OCI-LY3 (cell line): ENCODE results near the gene GIPR.

Experiments used
- H2AFZ ChIP-seq: fragments of 200-600, 300-600 bp; shearing (Covaris generic); 2 replicates; pipeline ENCODE4 v1.6.0; 2014; ENCODE audit warnings: antibody characterized with exemption, low read depth, low read length
- H3K27ac ChIP-seq: fragments of 200-600, 300-600 bp; sonication (generic); 2 replicates; pipeline ENCODE4 v1.5.1; 2014; ENCODE audit warnings: mild to moderate bottlenecking, low read length, moderate library complexity, mixed read lengths
- H3K27me3 ChIP-seq: fragments of 200-600, 300-600 bp; sonication (generic); 2 replicates; pipeline ENCODE4 v1.6.1; 2014; ENCODE audit warnings: low read depth, low read length, mixed read lengths
- H3K36me3 ChIP-seq: fragments of 200-600, 300-600 bp; sonication (generic); replicated peaks from 2 replicates; pipeline ENCODE3; 2014; ENCODE audit warnings: low read depth, low read length, mixed read lengths
- H3K4me1 ChIP-seq: fragments of 300-600, 200-600 bp; sonication (generic); 2 replicates; pipeline ENCODE4 v1.6.1; 2014; ENCODE audit warnings: low read length, mixed read lengths
- H3K4me2 ChIP-seq: fragments of 200-600, 300-600 bp; sonication (generic); 2 replicates; pipeline ENCODE4 v1.6.1; 2014; ENCODE audit warnings: low read length, mixed read lengths
- H3K4me3 ChIP-seq: fragments of 300-600, 200-600 bp; sonication (generic); 2 replicates; pipeline ENCODE4 v1.5.1; 2014; ENCODE audit warnings: antibody characterized with exemption, mild to moderate bottlenecking, low read length, moderate library complexity
- H3K79me2 ChIP-seq: fragments of 300-600, 200-600 bp; shearing (Covaris generic); 2 replicates; pipeline ENCODE4 v1.6.1; 2014; ENCODE audit warnings: mild to moderate bottlenecking, low read length, mixed read lengths
- H3K9ac ChIP-seq: fragments of 300-600, 200-600 bp; shearing (Covaris generic); 2 replicates; pipeline ENCODE4 v1.6.0; 2014; ENCODE audit warnings: mild to moderate bottlenecking, low read length, moderate library complexity
- H3K9me3 ChIP-seq: fragments of 200-600, 300-600 bp; shearing (Covaris generic); 2 replicates; pipeline ENCODE4 v1.6.1; 2014; ENCODE audit warnings: low read length, mixed read lengths; ENCODE audit not compliant: insufficient read depth
- H4K20me1 ChIP-seq: fragments of 200-600, 300-600 bp; sonication (generic); 2 replicates; pipeline ENCODE4 v1.6.1; 2016; ENCODE audit warnings: low read length, mixed read lengths; ENCODE audit not compliant: insufficient read depth
- EZH2phosphoT487 ChIP-seq: fragments of 200-600 bp; shearing (Covaris generic); IDR thresholded peaks from 2 replicates; pipeline ENCODE4 v1.6.1; 2018; ENCODE audit warnings: antibody characterized with exemption, mixed run types, low read depth
- TF ChIP-seq, protein P1 (sequence below): fragments of 200-600, 300-600 bp; sonication (generic); IDR thresholded peaks from 2 replicates; pipeline ENCODE4 v1.5.1; 2014; ENCODE audit warnings: antibody characterized with exemption, low read length, low read depth

Gene GIPR

GRCh38 chr19:45645068-45645630 is 22.9 kb upstream of the GIPR start:
- H3K9ac ChIP-seq, result no peak overlapping the region
- peak overlapping the region; percentile 76 for H3K4me3 ChIP-seq
- H3K79me2 ChIP-seq, result no peaks in the 10 kb centered on the region; the same call in 1 of the 2 replicates
- H3K9me3 ChIP-seq, result no peaks in the 10 kb centered on the region
- no peak for TF ChIP-seq EZH2phosphoT487
- TF ChIP-seq, protein P1, sequence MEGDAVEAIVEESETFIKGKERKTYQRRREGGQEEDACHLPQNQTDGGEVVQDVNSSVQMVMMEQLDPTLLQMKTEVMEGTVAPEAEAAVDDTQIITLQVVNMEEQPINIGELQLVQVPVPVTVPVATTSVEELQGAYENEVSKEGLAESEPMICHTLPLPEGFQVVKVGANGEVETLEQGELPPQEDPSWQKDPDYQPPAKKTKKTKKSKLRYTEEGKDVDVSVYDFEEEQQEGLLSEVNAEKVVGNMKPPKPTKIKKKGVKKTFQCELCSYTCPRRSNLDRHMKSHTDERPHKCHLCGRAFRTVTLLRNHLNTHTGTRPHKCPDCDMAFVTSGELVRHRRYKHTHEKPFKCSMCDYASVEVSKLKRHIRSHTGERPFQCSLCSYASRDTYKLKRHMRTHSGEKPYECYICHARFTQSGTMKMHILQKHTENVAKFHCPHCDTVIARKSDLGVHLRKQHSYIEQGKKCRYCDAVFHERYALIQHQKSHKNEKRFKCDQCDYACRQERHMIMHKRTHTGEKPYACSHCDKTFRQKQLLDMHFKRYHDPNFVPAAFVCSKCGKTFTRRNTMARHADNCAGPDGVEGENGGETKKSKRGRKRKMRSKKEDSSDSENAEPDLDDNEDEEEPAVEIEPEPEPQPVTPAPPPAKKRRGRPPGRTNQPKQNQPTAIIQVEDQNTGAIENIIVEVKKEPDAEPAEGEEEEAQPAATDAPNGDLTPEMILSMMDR, result no peak
- no peaks in the 10 kb centered on the region for H4K20me1 ChIP-seq
- H3K4me1 ChIP-seq, result peaks cover 27% of the 10 kb centered on the region
- peak overlapping the region; percentile 74 for H3K4me2 ChIP-seq
- H3K36me3 ChIP-seq, result no peaks in the 10 kb centered on the region
- no peak overlapping the region for H3K27ac ChIP-seq
- H3K27me3 ChIP-seq, result no peaks in the 10 kb centered on the region
- H2AFZ ChIP-seq, result no peak overlapping the region

DNA sequence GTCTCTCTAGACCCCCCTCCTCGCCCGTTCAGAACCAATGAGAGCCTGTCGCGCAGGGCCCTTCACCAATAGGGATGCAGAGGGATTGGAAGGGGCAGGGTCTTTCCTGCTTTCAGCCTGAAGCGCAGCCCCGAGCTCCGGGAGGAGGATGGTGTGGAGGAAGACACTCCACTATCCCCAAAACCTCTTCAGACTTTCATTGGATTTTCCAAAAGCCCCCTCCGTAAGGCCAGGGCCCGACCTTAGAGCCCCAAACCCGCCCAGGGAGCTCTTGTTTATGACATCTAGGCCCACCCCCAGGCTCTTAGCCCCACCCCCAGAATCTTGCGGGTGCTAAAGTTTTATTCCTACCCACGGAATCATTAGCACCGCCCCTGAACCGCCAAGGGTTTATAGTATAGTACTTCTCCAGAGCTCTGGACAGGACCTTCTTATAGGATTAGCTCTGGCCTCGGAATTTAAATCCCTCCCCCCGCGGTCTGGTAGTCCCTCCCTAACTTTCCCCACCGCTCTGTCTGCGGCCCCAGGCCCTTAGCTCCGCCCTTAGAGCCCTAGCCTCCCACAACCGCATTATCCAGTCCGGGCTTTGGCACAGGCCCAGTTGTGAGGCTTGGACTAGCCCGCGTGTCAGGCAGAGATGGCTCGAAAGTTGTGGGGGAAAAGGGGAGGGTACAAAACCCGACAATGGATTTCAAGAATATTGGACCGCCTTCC is 22.2 kb upstream of the GIPR start:
- H3K9ac ChIP-seq, result peak overlapping the region; percentile 64
- no peaks in the 10 kb centered on the region for H3K27me3 ChIP-seq
- no peak overlapping the region for H3K27ac ChIP-seq
- H3K36me3 ChIP-seq, result no peaks in the 10 kb centered on the region
- H4K20me1 ChIP-seq, result no peaks in the 10 kb centered on the region
- TF ChIP-seq EZH2phosphoT487, result no peak
- TF ChIP-seq, protein P1, result no peak
- peak overlapping the region; percentile 76 for H3K4me3 ChIP-seq
- peak overlapping the region; percentile 74 for H3K4me2 ChIP-seq
- H2AFZ ChIP-seq, result peak overlapping the region; percentile 61
- H3K4me1 ChIP-seq, result peaks cover 26% of the 10 kb centered on the region
- no peaks in the 10 kb centered on the region for H3K9me3 ChIP-seq
- no peaks in the 10 kb centered on the region; the same call in 1 of the 2 replicates for H3K79me2 ChIP-seq

DNA sequence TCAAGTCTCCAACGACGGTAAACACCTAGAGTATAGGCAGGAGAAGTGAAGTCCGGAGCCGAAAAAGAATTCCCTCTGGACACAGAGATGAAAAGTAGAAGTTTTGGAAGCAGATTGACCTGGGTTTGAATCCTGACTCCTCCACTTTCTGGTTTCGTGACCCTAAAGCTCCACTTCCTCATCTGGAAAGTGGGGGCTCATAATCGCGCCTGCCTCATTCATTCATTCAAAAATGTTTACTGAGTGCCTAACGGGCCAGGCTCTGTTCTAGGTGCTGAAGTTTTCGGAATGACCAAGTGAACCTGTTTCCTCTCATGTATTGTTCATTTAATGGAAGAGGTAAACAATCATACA is 21.7 kb upstream of the GIPR start:
- peak overlapping the region; percentile 64 for H3K9ac ChIP-seq
- H4K20me1 ChIP-seq, result no peaks in the 10 kb centered on the region
- H3K36me3 ChIP-seq, result no peaks in the 10 kb centered on the region
- no peaks in the 10 kb centered on the region for H3K27me3 ChIP-seq
- peak overlapping the region; percentile 61 for H2AFZ ChIP-seq
- no peaks in the 10 kb centered on the region for H3K9me3 ChIP-seq
- no peak for TF ChIP-seq EZH2phosphoT487
- TF ChIP-seq, protein P1, result no peak
- no peak overlapping the region for H3K27ac ChIP-seq
- H3K4me3 ChIP-seq, result peak overlapping the region; percentile 76
- peaks cover 22% of the 10 kb centered on the region for H3K4me1 ChIP-seq
- H3K4me2 ChIP-seq, result peak overlapping the region; percentile 74
- H3K79me2 ChIP-seq, result no peaks in the 10 kb centered on the region

DNA sequence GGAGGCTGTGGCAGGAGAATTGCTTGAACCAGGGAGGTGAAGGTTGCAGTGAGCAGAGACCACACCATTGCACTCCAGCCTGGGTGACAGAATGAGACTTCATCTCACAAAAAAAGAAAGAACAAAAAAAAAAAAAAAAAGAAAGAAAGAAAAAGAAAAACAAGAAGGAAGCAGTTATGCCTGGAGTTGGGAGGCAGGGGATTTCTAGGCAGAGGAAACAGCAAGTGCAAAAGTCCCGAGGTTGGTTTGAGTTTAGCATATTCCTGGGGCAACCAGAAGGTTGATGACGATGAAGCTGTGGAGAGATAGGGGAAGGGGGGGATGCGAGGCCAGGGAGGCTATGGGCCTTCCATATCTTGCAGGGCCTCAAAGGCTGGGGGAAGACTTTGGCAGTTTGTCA is 17.3 kb upstream of the GIPR start:
- H3K36me3 ChIP-seq, result no peaks in the 10 kb centered on the region
- TF ChIP-seq, protein P1, result no peak
- TF ChIP-seq EZH2phosphoT487, result no peak

More for the DNA sequence above, 17.3 kb upstream of the GIPR start:
- H3K9ac ChIP-seq, result no peak overlapping the region
- no peaks in the 10 kb centered on the region for H3K9me3 ChIP-seq
- no peak overlapping the region for H3K4me3 ChIP-seq
- peaks cover 6% of the 10 kb centered on the region for H3K4me1 ChIP-seq
- no peak overlapping the region for H3K4me2 ChIP-seq
- no peak overlapping the region for H2AFZ ChIP-seq
- H4K20me1 ChIP-seq, result no peaks in the 10 kb centered on the region
- no peaks in the 10 kb centered on the region for H3K79me2 ChIP-seq
- H3K27me3 ChIP-seq, result no peaks in the 10 kb centered on the region
- no peak overlapping the region for H3K27ac ChIP-seq
